H9 (cell line): ENCODE data around the gene LDB2. TPM values are rescaled to one million over a fixed set of nuclear protein-coding genes. Genes with fewer than 3 reads are reported as not detected.

Experiments used
- DNase-seq: peaks from one replicate; pipeline ENCODE4 v3.0.0-alpha.2; 2017
- H2AFZ ChIP-seq: one replicate; pipeline ENCODE4 v1.6.1; 2013; ENCODE audit warnings: mild to moderate bottlenecking, low read length, control low read depth, moderate library complexity
- H2AK5ac ChIP-seq: 2 replicates; pipeline ENCODE4 v1.6.1; 2013; ENCODE audit warnings: low read length, control low read depth, mixed read lengths; ENCODE audit not compliant: insufficient read length
- H2BK120ac ChIP-seq: one replicate; pipeline ENCODE4 v1.6.1; 2013; ENCODE audit warnings: low read depth, mild to moderate bottlenecking, low read length, control low read depth, inconsistent platforms; ENCODE audit not compliant: poor library complexity, severe bottlenecking
- H2BK12ac ChIP-seq: 2 replicates; pipeline ENCODE4 v1.6.1; 2013; ENCODE audit warnings: low read length, control low read depth, mixed read lengths, low read depth; ENCODE audit not compliant: insufficient read length
- H2BK15ac ChIP-seq: 2 replicates; pipeline ENCODE4 v1.6.1; 2013; ENCODE audit warnings: low read depth, low read length, control low read depth
- H2BK20ac ChIP-seq: one replicate; pipeline ENCODE4 v1.6.1; 2013; ENCODE audit warnings: low read depth, mild to moderate bottlenecking, low read length, control low read depth, inconsistent platforms; ENCODE audit not compliant: poor library complexity, severe bottlenecking
- H2BK5ac ChIP-seq: 2 replicates; pipeline ENCODE4 v1.6.1; 2013; ENCODE audit warnings: low read length, control low read depth, mixed read lengths; ENCODE audit not compliant: insufficient read length
- H3K14ac ChIP-seq: 2 replicates; pipeline ENCODE4 v1.6.1; 2013; ENCODE audit warnings: low read length, control low read depth; ENCODE audit not compliant: insufficient read depth
- H3K18ac ChIP-seq: 2 replicates; pipeline ENCODE4 v1.6.1; 2013; ENCODE audit warnings: low read depth, mild to moderate bottlenecking, mixed read lengths, low read length, control low read depth; ENCODE audit not compliant: insufficient read length
- H3K23ac ChIP-seq: 2 replicates; pipeline ENCODE4 v1.6.1; 2013; ENCODE audit warnings: low read length, control low read depth, mixed read lengths, low read depth; ENCODE audit not compliant: insufficient read length
- H3K23me2 ChIP-seq: 2 replicates; pipeline ENCODE4 v1.6.1; 2013; ENCODE audit warnings: low read depth, mild to moderate bottlenecking, mixed read lengths, low read length, control low read depth; ENCODE audit not compliant: insufficient read length, poor library complexity, severe bottlenecking
- H3K27ac ChIP-seq: 2 replicates; pipeline ENCODE4 v1.5.1; 2013; ENCODE audit warnings: low read length, control low read depth, mixed read lengths, low read depth; ENCODE audit not compliant: insufficient read length
- H3K27me3 ChIP-seq: 2 replicates; pipeline ENCODE4 v1.6.1; 2013; ENCODE audit warnings: low read length, control low read depth, inconsistent platforms; ENCODE audit not compliant: insufficient read depth
- H3K4ac ChIP-seq: 2 replicates; pipeline ENCODE4 v1.6.1; 2013; ENCODE audit warnings: low read depth, mild to moderate bottlenecking, control low read depth, inconsistent platforms, low read length, moderate library complexity
- H3K4me1 ChIP-seq: 2 replicates; pipeline ENCODE4 v1.6.1; 2013; ENCODE audit warnings: low read length, control low read depth, inconsistent platforms; ENCODE audit not compliant: insufficient read depth
- H3K4me2 ChIP-seq: 2 replicates; pipeline ENCODE4 v1.6.1; 2013; ENCODE audit warnings: low read length, control low read depth, mixed read lengths; ENCODE audit not compliant: insufficient read length, insufficient read depth
- H3K56ac ChIP-seq: 2 replicates; pipeline ENCODE4 v1.6.1; 2013; ENCODE audit warnings: low read depth, mild to moderate bottlenecking, mixed read lengths, low read length, control low read depth; ENCODE audit not compliant: insufficient read length
- H3K79me1 ChIP-seq: 2 replicates; pipeline ENCODE4 v1.6.1; 2013; ENCODE audit warnings: low read depth, mild to moderate bottlenecking, moderate library complexity, low read length, control low read depth, inconsistent platforms; ENCODE audit not compliant: insufficient read depth, poor library complexity, severe bottlenecking
- H3K79me2 ChIP-seq: 2 replicates; pipeline ENCODE4 v1.6.1; 2013; ENCODE audit warnings: low read length, control low read depth, inconsistent platforms; ENCODE audit not compliant: insufficient read depth
- H3K9ac ChIP-seq: 2 replicates; pipeline ENCODE4 v1.6.1; 2013; ENCODE audit warnings: low read length, control low read depth, mixed read lengths; ENCODE audit not compliant: insufficient read length; ENCODE audit errors: extremely low read depth
- H3K9me3 ChIP-seq: one replicate; pipeline ENCODE4 v1.6.1; 2013; ENCODE audit warnings: low read depth, low read length, inconsistent platforms; ENCODE audit not compliant: control insufficient read depth
- H3T11ph ChIP-seq: one replicate; pipeline ENCODE4 v1.6.1; 2013; ENCODE audit warnings: mild to moderate bottlenecking, low read length, control low read depth, inconsistent platforms
- H4K20me1 ChIP-seq: one replicate; pipeline ENCODE4 v1.6.1; 2013; ENCODE audit not compliant: control insufficient read depth, insufficient read length, insufficient read depth
- H4K5ac ChIP-seq: 2 replicates; pipeline ENCODE4 v1.6.1; 2013; ENCODE audit warnings: low read depth, mild to moderate bottlenecking, mixed read lengths, low read length, control low read depth; ENCODE audit not compliant: insufficient read length
- H4K8ac ChIP-seq: replicated peaks from 2 replicates; pipeline ENCODE4 v1.6.1; 2013; ENCODE audit warnings: low read length, control low read depth, mixed read lengths, low read depth; ENCODE audit not compliant: insufficient read length
- H4K91ac ChIP-seq: 2 replicates; pipeline ENCODE4 v1.6.1; 2013; ENCODE audit warnings: low read depth, mild to moderate bottlenecking, moderate library complexity, mixed read lengths, low read length, control low read depth; ENCODE audit not compliant: insufficient read length
- H3K27ac Mint-ChIP-seq, 3 experiments: 2 replicates in 2 of 3; 3 replicates in 1 of 3; pipeline ENCODE4 v1.8.0; 2020 to 2021; ENCODE audit warnings: mixed read lengths in 3 of 3, mild to moderate bottlenecking in 1 of 3, moderate library complexity in 1 of 3
- H3K27me3 Mint-ChIP-seq: 2 replicates; pipeline ENCODE4 v1.8.0; 2021; ENCODE audit warnings: low read depth, mild to moderate bottlenecking, moderate library complexity, mixed read lengths
- H3K36me3 Mint-ChIP-seq, 3 experiments: 2 replicates in 2 of 3; 3 replicates in 1 of 3; pipeline ENCODE4 v1.8.0; 2020 to 2021; ENCODE audit warnings: low read depth in 3 of 3, mixed read lengths in 3 of 3; ENCODE audit not compliant: insufficient read depth in 1 of 3
- H3K4me1 Mint-ChIP-seq, 2 experiments: 2 replicates each; pipeline ENCODE4 v1.8.0; 2020; ENCODE audit warnings: mixed read lengths in 2 of 2
- H3K4me3 Mint-ChIP-seq, 2 experiments: 2 replicates in 1 of 2; 3 replicates in 1 of 2; pipeline ENCODE4 v1.8.0; 2020 to 2021; ENCODE audit warnings: mild to moderate bottlenecking in 2 of 2, mixed read lengths in 2 of 2, moderate library complexity in 1 of 2
- H3K9me3 Mint-ChIP-seq, 2 experiments: 2 replicates in 1 of 2; 3 replicates in 1 of 2; pipeline ENCODE4 v1.8.0; 2020; ENCODE audit warnings: mild to moderate bottlenecking in 2 of 2, mixed read lengths in 2 of 2, moderate library complexity in 1 of 2
- WGBS: extraction: QIAGEN DNeasy Blood & Tissue Kit; methylation state at CpG from one replicate; pipeline ENCODE4 v1.1.7; 2013; ENCODE audit warnings: missing lambda C conversion rate, low lambda C conversion rate, mixed read lengths; ENCODE audit not compliant: insufficient read length; ENCODE audit errors: extremely low coverage; 5-methylcytosine and 5-hydroxymethylcytosine counted together
- total RNA-seq: library from RNA; stranded (reverse); gene quantifications from 2 replicates; pipeline ENCODE4 v1.2.1, GENCODE V29; 2021
- TF ChIP-seq, protein P1 (sequence below): fragments of 200-600 bp; sonication (generic); conservative IDR thresholded peaks from 3 replicates; pipeline ENCODE4 v1.8.0; 2021; ENCODE audit warnings: antibody characterized with exemption, mild to moderate bottlenecking

LDB2 gene
- total RNA-seq, 1 experiment from 2014 or later, result 22.5 TPM

DNA sequence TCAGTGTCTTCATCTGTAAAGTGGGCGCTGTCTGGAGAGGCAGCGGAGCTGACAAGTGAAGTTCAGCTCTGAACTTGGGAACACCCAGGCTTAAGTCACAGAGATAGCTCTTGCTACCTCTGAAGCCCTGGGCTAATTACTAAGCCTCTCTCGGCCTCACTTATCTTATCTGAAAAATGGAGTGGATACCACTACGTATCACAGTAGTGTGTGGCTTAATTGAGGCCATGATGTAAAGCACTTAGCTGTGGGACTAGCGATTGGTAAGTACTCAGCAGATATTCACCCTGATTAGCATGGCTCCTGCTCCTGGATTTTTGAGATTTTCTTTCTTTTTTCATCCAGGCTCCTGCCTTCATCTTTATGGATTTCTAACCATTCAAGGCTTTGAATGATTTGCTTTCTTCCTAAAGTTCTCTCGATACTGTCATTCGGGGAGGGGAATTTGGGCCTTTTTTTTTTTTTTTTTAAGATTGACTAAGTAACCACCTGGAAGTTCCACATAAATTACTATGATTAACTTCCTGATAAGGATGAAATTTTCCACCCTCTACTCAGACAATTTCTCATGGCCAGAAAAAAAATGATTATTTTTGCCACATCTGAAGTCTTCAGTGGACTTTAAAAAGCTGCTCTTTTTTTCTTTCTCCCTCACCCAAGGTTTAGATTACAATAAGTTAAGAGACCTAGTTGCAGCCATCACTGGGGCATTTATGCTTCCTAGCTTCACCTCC is 17.1 kb downstream of the LDB2 start:
- Histone ChIP-seq H2BK20ac (no peak overlapping the region), H3K23ac (no peak overlapping the region), H4K91ac (no peak overlapping the region), H3K9ac (no peak overlapping the region), H3K4me2 (no peak overlapping the region), H4K20me1 (no peaks in the 10 kb centered on the region), H4K5ac (no peak overlapping the region), H2AFZ (no peak overlapping the region), H4K8ac (no peak overlapping the region), H3K27ac (no peak overlapping the region), H3K23me2 (no peaks in the 10 kb centered on the region), H3K4ac (no peak overlapping the region), H2BK5ac (no peak overlapping the region), H3T11ph (no peak overlapping the region), H3K4me1 (no peaks in the 10 kb centered on the region), H3K14ac (no peak overlapping the region), H2AK5ac (no peak overlapping the region), H3K56ac (no peak overlapping the region), H3K9me3 (peaks cover 6% of the 10 kb centered on the region), H2BK120ac (no peak overlapping the region), H3K79me2 (no peaks in the 10 kb centered on the region; the same call in 1 of the 2 replicates), H2BK12ac (no peak overlapping the region), H3K27me3 (no peaks in the 10 kb centered on the region), H3K79me1 (no peaks in the 10 kb centered on the region), H3K18ac (no peak overlapping the region), H2BK15ac (no peak overlapping the region)
- no peak for DNase-seq
- no CpG with 5 or more reads among the region's 7 CpGs for WGBS
- Mint-ChIP-seq H3K27ac (no peak overlapping the region), H3K4me3 (no peak overlapping the region), H3K9me3 (peaks cover 24% of the 10 kb centered on the region in 2 experiments; a peak in 4 of 5 replicates), H3K36me3 (peaks cover 52 to 57% (median 54%) of the 10 kb centered on the region in 3 experiments), H3K4me1 (peaks cover 10 to 14% of the 10 kb centered on the region in 2 experiments), H3K27me3 (no peaks in the 10 kb centered on the region)
- TF ChIP-seq, protein P1, sequence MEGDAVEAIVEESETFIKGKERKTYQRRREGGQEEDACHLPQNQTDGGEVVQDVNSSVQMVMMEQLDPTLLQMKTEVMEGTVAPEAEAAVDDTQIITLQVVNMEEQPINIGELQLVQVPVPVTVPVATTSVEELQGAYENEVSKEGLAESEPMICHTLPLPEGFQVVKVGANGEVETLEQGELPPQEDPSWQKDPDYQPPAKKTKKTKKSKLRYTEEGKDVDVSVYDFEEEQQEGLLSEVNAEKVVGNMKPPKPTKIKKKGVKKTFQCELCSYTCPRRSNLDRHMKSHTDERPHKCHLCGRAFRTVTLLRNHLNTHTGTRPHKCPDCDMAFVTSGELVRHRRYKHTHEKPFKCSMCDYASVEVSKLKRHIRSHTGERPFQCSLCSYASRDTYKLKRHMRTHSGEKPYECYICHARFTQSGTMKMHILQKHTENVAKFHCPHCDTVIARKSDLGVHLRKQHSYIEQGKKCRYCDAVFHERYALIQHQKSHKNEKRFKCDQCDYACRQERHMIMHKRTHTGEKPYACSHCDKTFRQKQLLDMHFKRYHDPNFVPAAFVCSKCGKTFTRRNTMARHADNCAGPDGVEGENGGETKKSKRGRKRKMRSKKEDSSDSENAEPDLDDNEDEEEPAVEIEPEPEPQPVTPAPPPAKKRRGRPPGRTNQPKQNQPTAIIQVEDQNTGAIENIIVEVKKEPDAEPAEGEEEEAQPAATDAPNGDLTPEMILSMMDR, result no peak
